Ovary (tissue), 3 donors: ENCODE data around the gene ANKRD44.

Source experiments
- POLR2A ChIP-seq: fragments of 450-650 bp; IDR thresholded peaks from one replicate; pipeline ENCODE4 v1.6.1; 2017; ENCODE audit warnings: antibody characterized with exemption, mild to moderate bottlenecking, moderate library complexity
- TF ChIP-seq, protein P1 (sequence below), 3 donors: fragments of 450-650 bp in 2 of 3; fragments of 200-600 bp in 1 of 3; IDR thresholded peaks; one replicate each; pipeline versions ENCODE4 v1.5.1 to v1.8.0; 2016 to 2022; ENCODE audit warnings: antibody characterized with exemption in 3 of 3, mild to moderate bottlenecking in 1 of 3
- donor health status: DM: no; HTN: no; CAD: no.

DNA sequence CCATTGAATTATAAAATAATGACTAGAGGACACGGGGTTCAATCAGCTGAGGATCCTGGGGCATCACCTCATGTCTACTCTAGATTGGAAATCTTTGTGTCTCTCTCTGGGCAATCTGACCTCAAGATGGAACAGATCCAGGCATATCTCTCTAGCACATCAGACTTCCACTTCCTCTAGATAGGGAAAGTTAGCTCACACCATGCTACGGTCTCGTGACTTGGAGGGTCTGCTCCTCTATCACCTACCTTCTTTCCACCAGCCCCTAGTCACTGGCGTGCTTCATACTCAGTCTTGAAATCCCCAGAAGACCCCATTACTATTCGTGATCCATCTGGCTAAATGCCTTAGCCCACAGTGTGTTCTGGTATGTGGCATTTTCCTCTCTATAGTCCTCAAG, 148.8 kb downstream of the ANKRD44 start:
- TF ChIP-seq POLR2A, result no peak
- TF ChIP-seq, protein P1, sequence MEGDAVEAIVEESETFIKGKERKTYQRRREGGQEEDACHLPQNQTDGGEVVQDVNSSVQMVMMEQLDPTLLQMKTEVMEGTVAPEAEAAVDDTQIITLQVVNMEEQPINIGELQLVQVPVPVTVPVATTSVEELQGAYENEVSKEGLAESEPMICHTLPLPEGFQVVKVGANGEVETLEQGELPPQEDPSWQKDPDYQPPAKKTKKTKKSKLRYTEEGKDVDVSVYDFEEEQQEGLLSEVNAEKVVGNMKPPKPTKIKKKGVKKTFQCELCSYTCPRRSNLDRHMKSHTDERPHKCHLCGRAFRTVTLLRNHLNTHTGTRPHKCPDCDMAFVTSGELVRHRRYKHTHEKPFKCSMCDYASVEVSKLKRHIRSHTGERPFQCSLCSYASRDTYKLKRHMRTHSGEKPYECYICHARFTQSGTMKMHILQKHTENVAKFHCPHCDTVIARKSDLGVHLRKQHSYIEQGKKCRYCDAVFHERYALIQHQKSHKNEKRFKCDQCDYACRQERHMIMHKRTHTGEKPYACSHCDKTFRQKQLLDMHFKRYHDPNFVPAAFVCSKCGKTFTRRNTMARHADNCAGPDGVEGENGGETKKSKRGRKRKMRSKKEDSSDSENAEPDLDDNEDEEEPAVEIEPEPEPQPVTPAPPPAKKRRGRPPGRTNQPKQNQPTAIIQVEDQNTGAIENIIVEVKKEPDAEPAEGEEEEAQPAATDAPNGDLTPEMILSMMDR (IDR thresholded peaks at IDR 0.05), result no peak
